Trophoblast cell (in vitro differentiated cells and primary cell): Measurements from ENCODE around the gene IFNL1.

Experiments
- DNase-seq, 2 donors: peaks; one replicate each; pipeline ENCODE4 v3.0.0-alpha.2; 2016
- H2AFZ ChIP-seq: 2 replicates; pipeline ENCODE4 v1.6.1; 2013; ENCODE audit warnings: low read length, moderate library complexity, mild to moderate bottlenecking; ENCODE audit not compliant: insufficient read depth, poor library complexity
- H2AK5ac ChIP-seq: 2 replicates; pipeline ENCODE4 v1.6.1; 2013; ENCODE audit warnings: mild to moderate bottlenecking, low read length
- H2BK120ac ChIP-seq: 2 replicates; pipeline ENCODE4 v1.6.1; 2013; ENCODE audit warnings: low read length, mild to moderate bottlenecking, moderate library complexity; ENCODE audit not compliant: insufficient read depth, poor library complexity
- H2BK12ac ChIP-seq: 2 replicates; pipeline ENCODE4 v1.6.1; 2013; ENCODE audit warnings: mild to moderate bottlenecking, low read length, moderate library complexity
- H2BK5ac ChIP-seq: 2 replicates; pipeline ENCODE4 v1.6.1; 2013; ENCODE audit warnings: low read length, low read depth, moderate library complexity, mild to moderate bottlenecking; ENCODE audit not compliant: poor library complexity
- H3K14ac ChIP-seq: 2 replicates; pipeline ENCODE4 v1.6.1; 2013; ENCODE audit warnings: mild to moderate bottlenecking, low read length
- H3K18ac ChIP-seq: 2 replicates; pipeline ENCODE4 v1.6.1; 2013; ENCODE audit warnings: mild to moderate bottlenecking, low read length
- H3K23ac ChIP-seq: 2 replicates; pipeline ENCODE4 v1.6.1; 2013; ENCODE audit warnings: low read length
- H3K27ac ChIP-seq: 2 replicates; pipeline ENCODE4 v1.5.1; 2013; ENCODE audit warnings: low read depth, mild to moderate bottlenecking, inconsistent platforms, low read length, moderate library complexity
- H3K27me3 ChIP-seq: 2 replicates; pipeline ENCODE4 v1.6.1; 2013; ENCODE audit warnings: inconsistent platforms, mild to moderate bottlenecking, low read length, moderate library complexity; ENCODE audit not compliant: insufficient read depth
- H3K36me3 ChIP-seq, 2 experiments: 1 replicate in 1 of 2; 2 replicates in 1 of 2; pipeline ENCODE4 v1.6.1; 2013; ENCODE audit warnings: low read length in 2 of 2, mild to moderate bottlenecking in 2 of 2, moderate library complexity in 1 of 2; ENCODE audit not compliant: insufficient read depth in 2 of 2, control insufficient read depth in 1 of 2
- H3K4ac ChIP-seq: 2 replicates; pipeline ENCODE4 v1.6.1; 2013; ENCODE audit warnings: low read depth, mild to moderate bottlenecking, low read length, moderate library complexity
- H3K4me1 ChIP-seq, 2 experiments: 1 replicate in 1 of 2; 2 replicates in 1 of 2; pipeline ENCODE4 v1.6.1; 2013; ENCODE audit warnings: low read length in 2 of 2, mild to moderate bottlenecking in 2 of 2, moderate library complexity in 1 of 2; ENCODE audit not compliant: insufficient read depth in 2 of 2, control insufficient read depth in 1 of 2
- H3K4me2 ChIP-seq: 2 replicates; pipeline ENCODE4 v1.6.1; 2013; ENCODE audit warnings: inconsistent platforms, mild to moderate bottlenecking, low read length, moderate library complexity
- H3K4me3 ChIP-seq: 2 replicates; pipeline ENCODE4 v1.5.1; 2013; ENCODE audit warnings: mild to moderate bottlenecking, low read depth, low read length, inconsistent platforms
- H3K79me1 ChIP-seq: one replicate; pipeline ENCODE4 v1.6.1; 2013; ENCODE audit warnings: low read length
- H3K79me2 ChIP-seq: 2 replicates; pipeline ENCODE4 v1.6.1; 2013; ENCODE audit warnings: low read length, mild to moderate bottlenecking; ENCODE audit not compliant: control insufficient read depth, insufficient read depth, poor library complexity
- H3K9ac ChIP-seq: 2 replicates; pipeline ENCODE4 v1.6.1; 2013; ENCODE audit warnings: mild to moderate bottlenecking, low read length
- H3K9me3 ChIP-seq: 2 replicates; pipeline ENCODE4 v1.6.1; 2013; ENCODE audit warnings: low read depth, mild to moderate bottlenecking, control low read depth, inconsistent platforms, low read length; ENCODE audit not compliant: insufficient read depth
- H4K12ac ChIP-seq: 2 replicates; pipeline ENCODE4 v1.6.1; 2013; ENCODE audit warnings: low read depth, mild to moderate bottlenecking, low read length, moderate library complexity
- H4K8ac ChIP-seq: 2 replicates; pipeline ENCODE4 v1.6.1; 2013; ENCODE audit warnings: low read depth, mild to moderate bottlenecking, low read length, moderate library complexity
- H4K91ac ChIP-seq: one replicate; pipeline ENCODE4 v1.6.1; 2013; ENCODE audit warnings: low read depth, mild to moderate bottlenecking, low read length, moderate library complexity
- WGBS: extraction: QIAGEN DNeasy Blood & Tissue Kit; methylation state at CpG from one replicate; pipeline ENCODE4 v1.1.7; 2013; ENCODE audit warnings: missing lambda C conversion rate; ENCODE audit not compliant: insufficient read length, insufficient coverage; ENCODE audit errors: extremely low coverage; 5-methylcytosine and 5-hydroxymethylcytosine counted together

The IFNL1 gene

GRCh38 chr19:39303373-39304184 is 7.4 kb downstream of the IFNL1 start:
- WGBS: no CpG with 5 or more reads among the region's 10 CpGs
- no peak overlapping the region for H4K12ac ChIP-seq
- no peak overlapping the region for H2BK120ac ChIP-seq
- H3K4me1 ChIP-seq: peaks cover 17 to 30% of the 10 kb centered on the region in 2 experiments
- H3K27ac ChIP-seq: peak overlapping the region; percentile 53
- no peak overlapping the region for H3K4me2 ChIP-seq
- H3K18ac ChIP-seq: no peak overlapping the region
- peak; percentile 60 to 78 for DNase-seq
- no peak overlapping the region for H2BK12ac ChIP-seq
- no peak overlapping the region for H3K4me3 ChIP-seq
- H3K79me2 ChIP-seq: no peaks in the 10 kb centered on the region
- H3K9me3 ChIP-seq: peaks cover 8% of the 10 kb centered on the region
- no peak overlapping the region for H3K23ac ChIP-seq
- no peak overlapping the region for H2AK5ac ChIP-seq
- no peak overlapping the region for H2AFZ ChIP-seq
- H4K91ac ChIP-seq: no peak overlapping the region
- peak overlapping the region; percentile 6 for H4K8ac ChIP-seq
- H3K79me1 ChIP-seq: peaks cover 4% of the 10 kb centered on the region
- no peak overlapping the region for H3K4ac ChIP-seq
- H2BK5ac ChIP-seq: no peak overlapping the region
- no peak overlapping the region for H3K14ac ChIP-seq
- H3K36me3 ChIP-seq: no peaks in the 10 kb centered on the region
- H3K27me3 ChIP-seq: peaks cover 11% of the 10 kb centered on the region
- H3K9ac ChIP-seq: no peak overlapping the region

GRCh38 chr19:39304185-39304513 is 7.9 kb downstream of the IFNL1 start:
- H3K9ac ChIP-seq: no peak overlapping the region
- H2AK5ac ChIP-seq: no peak overlapping the region
- H3K9me3 ChIP-seq: peaks cover 9% of the 10 kb centered on the region
- H3K4me2 ChIP-seq: no peak overlapping the region
- no peak overlapping the region for H2BK5ac ChIP-seq
- no peak overlapping the region for H4K12ac ChIP-seq
- peaks cover 4% of the 10 kb centered on the region for H3K79me1 ChIP-seq
- H3K36me3 ChIP-seq: no peaks in the 10 kb centered on the region
- no peak for DNase-seq
- H2BK12ac ChIP-seq: no peak overlapping the region
- peaks cover 17 to 30% of the 10 kb centered on the region in 2 experiments for H3K4me1 ChIP-seq
- H2AFZ ChIP-seq: no peak overlapping the region
- peak overlapping the region; percentile 10 for H3K27ac ChIP-seq
- no peak overlapping the region for H3K23ac ChIP-seq
- no peak overlapping the region for H2BK120ac ChIP-seq
- H3K27me3 ChIP-seq: peaks cover 11% of the 10 kb centered on the region
- no peak overlapping the region for H3K14ac ChIP-seq
- H3K18ac ChIP-seq: no peak overlapping the region
- H3K79me2 ChIP-seq: no peaks in the 10 kb centered on the region
- no peak overlapping the region for H3K4ac ChIP-seq
- no peak overlapping the region for H3K4me3 ChIP-seq
- no peak overlapping the region for H4K91ac ChIP-seq
- H4K8ac ChIP-seq: peak overlapping the region; percentile 6

GRCh38 chr19:39304701-39305571 is 8.7 kb downstream of the IFNL1 start:
- H3K9ac ChIP-seq: no peak overlapping the region
- no peak overlapping the region for H3K14ac ChIP-seq
- no peak overlapping the region for H4K91ac ChIP-seq
- no peak overlapping the region for H4K8ac ChIP-seq
- peaks cover 17 to 30% of the 10 kb centered on the region in 2 experiments for H3K4me1 ChIP-seq
- H3K36me3 ChIP-seq: no peaks in the 10 kb centered on the region
- H3K18ac ChIP-seq: no peak overlapping the region
- peaks cover 4% of the 10 kb centered on the region for H3K79me1 ChIP-seq
- H2AK5ac ChIP-seq: no peak overlapping the region
- H2BK5ac ChIP-seq: no peak overlapping the region
- no peak overlapping the region for H3K23ac ChIP-seq
- H3K9me3 ChIP-seq: peaks cover 9% of the 10 kb centered on the region
- no peak overlapping the region for H4K12ac ChIP-seq
- no peaks in the 10 kb centered on the region for H3K79me2 ChIP-seq
- H3K4me2 ChIP-seq: peak overlapping the region; percentile 4
- H3K4me3 ChIP-seq: no peak overlapping the region
- no CpG with 5 or more reads among the region's 6 CpGs for WGBS
- H2BK12ac ChIP-seq: no peak overlapping the region
- H3K27ac ChIP-seq: no peak overlapping the region
- H3K27me3 ChIP-seq: peaks cover 11% of the 10 kb centered on the region
- H2BK120ac ChIP-seq: peak overlapping the region; percentile 3
- no peak overlapping the region for H3K4ac ChIP-seq
- H2AFZ ChIP-seq: no peak overlapping the region
- no peak for DNase-seq

GRCh38 chr19:39306075-39306474 is 9.9 kb downstream of the IFNL1 start:
- H2AK5ac ChIP-seq: no peak overlapping the region
- no peak overlapping the region for H2BK12ac ChIP-seq
- no peaks in the 10 kb centered on the region for H3K36me3 ChIP-seq
- no peak overlapping the region for H2AFZ ChIP-seq
- H3K14ac ChIP-seq: no peak overlapping the region
- H3K4ac ChIP-seq: no peak overlapping the region
- H4K12ac ChIP-seq: no peak overlapping the region
- no peak overlapping the region for H2BK120ac ChIP-seq
- no peaks in the 10 kb centered on the region for H3K79me2 ChIP-seq
- H3K4me1 ChIP-seq: peaks cover 17 to 30% of the 10 kb centered on the region in 2 experiments
- H3K23ac ChIP-seq: no peak overlapping the region
- H3K9ac ChIP-seq: no peak overlapping the region
- peaks cover 11% of the 10 kb centered on the region for H3K27me3 ChIP-seq
- peaks cover 9% of the 10 kb centered on the region for H3K9me3 ChIP-seq
- H3K79me1 ChIP-seq: peaks cover 4% of the 10 kb centered on the region
- H2BK5ac ChIP-seq: no peak overlapping the region
- no peak overlapping the region for H3K4me3 ChIP-seq
- no peak overlapping the region for H4K8ac ChIP-seq
- no peak for DNase-seq
- H3K27ac ChIP-seq: no peak overlapping the region
- no peak overlapping the region for H3K4me2 ChIP-seq
- no peak overlapping the region for H3K18ac ChIP-seq
- no peak overlapping the region for H4K91ac ChIP-seq
